ENCODE results near the gene CLRN1.

DNA sequence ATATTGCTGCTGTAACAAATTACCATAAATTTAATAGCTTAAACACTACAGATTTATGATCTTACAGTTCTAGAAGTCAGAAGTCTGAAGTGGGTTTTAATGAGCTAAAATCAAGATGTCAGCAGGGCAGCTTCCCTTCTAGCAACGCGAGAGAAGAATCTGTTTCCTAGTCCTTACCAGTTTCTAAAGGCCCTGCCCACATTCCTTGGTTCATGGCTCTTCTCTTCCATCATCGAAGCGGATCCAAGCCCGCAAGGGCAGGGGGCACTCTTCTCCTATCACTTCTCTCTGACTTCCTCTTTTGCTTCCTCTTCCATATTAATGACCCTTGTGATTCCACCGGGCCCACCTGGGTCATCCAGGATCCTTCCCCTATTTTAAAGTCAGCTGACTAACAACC lies 83.4 kb downstream of the CLRN1 start:
- no peak for TF ChIP-seq POLR2A (IDR thresholded peaks at IDR 0.05; ENCODE audit: extremely low read depth, insufficient read length)
- no peak for TF ChIP-seq CTCF (IDR thresholded peaks at IDR 0.05; ENCODE audit: low read depth, low read length)
